HEK293 (cell line): Measurements from ENCODE around the gene CP.

Experiments used
- CTCF ChIA-PET: fragments of 350-600 bp; formaldehyde crosslinking; extraction: SDS; loops from one replicate; lab custom pipeline; 2021; ENCODE audit warnings: antibody characterized with exemption; lab: Yijun Ruan, JAX
- POLR2A ChIA-PET: fragments of 300-600 bp; formaldehyde crosslinking; extraction: SDS; loops from one replicate; lab custom pipeline; 2020; ENCODE audit warnings: antibody characterized with exemption, inconsistent platforms; lab: Yijun Ruan, JAX
- H3K27ac ChIP-seq: fragments of 200-500 bp; sonication (Bioruptor generic); 2 replicates; pipeline ENCODE4 v1.5.1; 2014; ENCODE audit warnings: low read depth, low read length, control low read depth, inconsistent platforms; ENCODE audit errors: extremely low read depth
- H3K36me3 ChIP-seq, 2 experiments: fragments of 200-500 bp in 1 of 2; sonication (Bioruptor generic) in 1 of 2; 1 replicate in 1 of 2; 2 replicates in 1 of 2; pipeline ENCODE4 v1.5.1; 2014 to 2017; ENCODE audit warnings: inconsistent platforms in 2 of 2, low read length in 2 of 2; ENCODE audit not compliant: control insufficient read depth in 2 of 2, insufficient read depth in 1 of 2
- H3K4me1 ChIP-seq: fragments of 200-500 bp; sonication (Bioruptor generic); 2 replicates; pipeline ENCODE4 v1.5.1; 2014; ENCODE audit warnings: mild to moderate bottlenecking, low read length, inconsistent platforms; ENCODE audit not compliant: control insufficient read depth, insufficient read depth
- H3K4me3 ChIP-seq: 2 replicates; pipeline ENCODE4 v1.5.1; 2011; ENCODE audit warnings: low read depth, mild to moderate bottlenecking, control low read depth, low read length, moderate library complexity
- H3K9me3 ChIP-seq: fragments of 200-500 bp; sonication (Bioruptor generic); 2 replicates; pipeline ENCODE4 v1.5.1; 2014; ENCODE audit warnings: low read depth, low read length, inconsistent platforms; ENCODE audit not compliant: control insufficient read depth, insufficient read depth
- EGR2 ChIP-seq: fragments of 450-650 bp; formaldehyde crosslinking; IDR thresholded peaks from 2 replicates; pipeline ENCODE4 v1.5.1; 2016; ENCODE audit warnings: low read depth, missing biosample characterization, missing genetic modification characterization
- HOXD13 ChIP-seq: sonication (generic); formaldehyde crosslinking; IDR thresholded peaks from 2 replicates; pipeline ENCODE4 v1.8.0; 2022; ENCODE audit warnings: missing genetic modification reagents, borderline replicate concordance
- KLF17 ChIP-seq: fragments of 450-650 bp; formaldehyde crosslinking; IDR thresholded peaks from 2 replicates; pipeline ENCODE4 v1.5.1; 2016; ENCODE audit warnings: missing biosample characterization, missing genetic modification characterization
- KLF7 ChIP-seq: fragments of 450-650 bp; formaldehyde crosslinking; IDR thresholded peaks from 2 replicates; pipeline ENCODE4 v1.5.1; 2016; ENCODE audit warnings: missing biosample characterization, missing genetic modification characterization, borderline replicate concordance
- OVOL3 ChIP-seq: fragments of 450-650 bp; formaldehyde crosslinking; IDR thresholded peaks from 2 replicates; pipeline ENCODE4 v1.5.1; 2016; ENCODE audit warnings: missing biosample characterization, missing genetic modification characterization
- PBX3 ChIP-seq: sonication (generic); formaldehyde crosslinking; IDR thresholded peaks from 2 replicates; pipeline ENCODE4 v1.8.1; 2022; ENCODE audit warnings: mild to moderate bottlenecking, moderate library complexity, missing genetic modification reagents
- SCRT2 ChIP-seq: fragments of 450-650 bp; formaldehyde crosslinking; IDR thresholded peaks from 2 replicates; pipeline ENCODE4 v1.5.1; 2016; ENCODE audit warnings: missing biosample characterization, missing genetic modification characterization
- WT1 ChIP-seq: fragments of 450-650 bp; formaldehyde crosslinking; IDR thresholded peaks from 2 replicates; pipeline ENCODE4 v1.5.1; 2016; ENCODE audit warnings: missing biosample characterization, missing genetic modification characterization
- ZBTB17 ChIP-seq: fragments of 450-650 bp; formaldehyde crosslinking; IDR thresholded peaks from 2 replicates; pipeline ENCODE4 v1.5.1; 2016; ENCODE audit warnings: missing biosample characterization, missing genetic modification characterization
- ZBTB48 ChIP-seq: fragments of 450-650 bp; formaldehyde crosslinking; IDR thresholded peaks from 2 replicates; pipeline ENCODE4 v1.5.1; 2016; ENCODE audit warnings: missing biosample characterization, missing genetic modification characterization
- ZBTB8A ChIP-seq: fragments of 450-650 bp; formaldehyde crosslinking; IDR thresholded peaks from 2 replicates; pipeline ENCODE4 v1.5.1; 2016; ENCODE audit warnings: missing biosample characterization, missing genetic modification characterization
- ZFHX2 ChIP-seq: fragments of 450-650 bp; formaldehyde crosslinking; conservative IDR thresholded peaks from 2 replicates; pipeline ENCODE4 v1.5.1; 2016; ENCODE audit warnings: missing biosample characterization, missing genetic modification characterization
- ZFP3 ChIP-seq: fragments of 450-650 bp; formaldehyde crosslinking; IDR thresholded peaks from 2 replicates; pipeline ENCODE4 v1.5.1; 2016; ENCODE audit warnings: low read depth, missing biosample characterization, missing genetic modification characterization
- ZNF169 ChIP-seq: fragments of 450-650 bp; formaldehyde crosslinking; IDR thresholded peaks from 2 replicates; pipeline ENCODE4 v1.5.1; 2016; ENCODE audit warnings: missing biosample characterization, missing genetic modification characterization
- ZNF175 ChIP-seq: fragments of 450-650 bp; formaldehyde crosslinking; IDR thresholded peaks from 2 replicates; pipeline ENCODE4 v1.5.1; 2016; ENCODE audit warnings: missing biosample characterization, missing genetic modification characterization
- ZNF214 ChIP-seq: fragments of 450-650 bp; formaldehyde crosslinking; IDR thresholded peaks from 2 replicates; pipeline ENCODE4 v1.5.1; 2017; ENCODE audit warnings: missing biosample characterization, mild to moderate bottlenecking, missing genetic modification characterization, borderline replicate concordance
- ZNF26 ChIP-seq: fragments of 450-650 bp; formaldehyde crosslinking; IDR thresholded peaks from 2 replicates; pipeline ENCODE4 v1.5.1; 2016; ENCODE audit warnings: missing biosample characterization, missing genetic modification characterization
- ZNF292 ChIP-seq: fragments of 450-650 bp; formaldehyde crosslinking; IDR thresholded peaks from 2 replicates; pipeline ENCODE4 v1.5.1; 2016; ENCODE audit warnings: low read depth, missing biosample characterization, missing genetic modification characterization, borderline replicate concordance
- ZNF302 ChIP-seq: fragments of 450-650 bp; formaldehyde crosslinking; IDR thresholded peaks from 2 replicates; pipeline ENCODE4 v1.5.1; 2016; ENCODE audit warnings: missing biosample characterization, missing genetic modification characterization, low read depth
- ZNF350 ChIP-seq: fragments of 450-650 bp; formaldehyde crosslinking; IDR thresholded peaks from 2 replicates; pipeline ENCODE4 v1.5.0; 2017; ENCODE audit warnings: missing biosample characterization, mild to moderate bottlenecking, missing genetic modification characterization
- ZNF366 ChIP-seq: fragments of 450-650 bp; formaldehyde crosslinking; conservative IDR thresholded peaks from 2 replicates; pipeline ENCODE4 v1.5.1; 2016; ENCODE audit warnings: missing biosample characterization, missing genetic modification characterization
- ZNF398 ChIP-seq: fragments of 450-650 bp; formaldehyde crosslinking; IDR thresholded peaks from 2 replicates; pipeline ENCODE4 v1.5.1; 2017; ENCODE audit warnings: missing biosample characterization, missing genetic modification characterization
- ZNF404 ChIP-seq: fragments of 450-650 bp; formaldehyde crosslinking; IDR thresholded peaks from 2 replicates; pipeline ENCODE4 v1.5.1; 2017; ENCODE audit warnings: missing biosample characterization, missing genetic modification characterization
- ZNF580 ChIP-seq: fragments of 450-650 bp; formaldehyde crosslinking; IDR thresholded peaks from 2 replicates; pipeline ENCODE4 v1.5.1; 2016; ENCODE audit warnings: missing biosample characterization, missing genetic modification characterization
- ZNF629 ChIP-seq: fragments of 450-650 bp; formaldehyde crosslinking; IDR thresholded peaks from 2 replicates; pipeline ENCODE4 v1.5.1; 2017; ENCODE audit warnings: missing biosample characterization, missing genetic modification characterization
- ZNF658 ChIP-seq: fragments of 450-650 bp; formaldehyde crosslinking; IDR thresholded peaks from 2 replicates; pipeline ENCODE4; 2016; ENCODE audit warnings: missing biosample characterization, missing genetic modification characterization
- ZNF692 ChIP-seq: fragments of 450-650 bp; formaldehyde crosslinking; IDR thresholded peaks from 2 replicates; pipeline ENCODE4 v1.5.1; 2016; ENCODE audit warnings: missing biosample characterization, missing genetic modification characterization
- ZNF785 ChIP-seq: fragments of 450-650 bp; formaldehyde crosslinking; IDR thresholded peaks from 2 replicates; pipeline ENCODE4 v1.5.1; 2016; ENCODE audit warnings: missing biosample characterization, missing genetic modification characterization
- ZNF791 ChIP-seq: fragments of 450-650 bp; formaldehyde crosslinking; IDR thresholded peaks from 2 replicates; pipeline ENCODE4 v1.5.1; 2016; ENCODE audit warnings: missing biosample characterization, missing genetic modification characterization

The CP gene

GRCh38 chr3:149181182-149181581 lies 40.4 kb downstream of the CP start (continued):
- TF ChIP-seq ZNF175 (no peak), ZNF292 (tag by site-specific recombination) (no peak), ZNF169 (tag by site-specific recombination) (no peak), OVOL3 (tag by site-specific recombination) (no peak), ZNF580 (tag by site-specific recombination) (no peak), ZNF302 (tag by site-specific recombination) (no peak), ZBTB8A (tag by site-specific recombination) (no peak)
- TF ChIP-seq, all 188 proteins: peak for 0

- no peaks in the 10 kb centered on the region for H3K9me3 ChIP-seq
- ChIA-PET CTCF (interaction anchor here (1.3 kb wide), 1 partner anchor 59 kb away, joined by 6 read pairs; no protein-coding TSS in a partner anchor), POLR2A (interaction anchor here (1.3 kb wide), 1 partner anchor 51 kb away, joined by 4 read pairs; the partner anchor contains the start of gene HPS3)
- TF ChIP-seq KLF17 (tag by site-specific recombination) (0 out of 2 replicates have a peak, but pooled peaks have one; percentile 21), EGR2 (tag by site-specific recombination) (peak; percentile 38; the same call in 1 of the 2 replicates), ZNF404 (no peak), ZFP3 (tag by site-specific recombination) (no peak), KLF7 (tag by site-specific recombination) (no peak), ZNF692 (tag by site-specific recombination) (0 out of 2 replicates have a peak, but pooled peaks have one; percentile 41), ZBTB48 (tag by site-specific recombination) (no peak), ZBTB17 (tag by site-specific recombination) (no peak), WT1 (no peak), ZFHX2 (tag by site-specific recombination) (peak; percentile 70), ZNF785 (tag by site-specific recombination) (no peak), HOXD13 (CRISPR knock-in tag) (no peak), ZNF398 (tag by site-specific recombination) (peak; percentile 74), ZNF629 (tag by site-specific recombination) (peak; percentile 81), ZNF26 (tag by site-specific recombination) (no peak), SCRT2 (tag by site-specific recombination) (peak; percentile 79), ZNF350 (tag by site-specific recombination) (no peak), ZNF214 (tag by site-specific recombination) (no peak), ZNF658 (tag by site-specific recombination) (no peak), PBX3 (CRISPR knock-in tag) (no peak), ZNF366 (tag by site-specific recombination) (peak; percentile 33; the same call in 1 of the 2 replicates), ZNF791 (no peak)
These were observed 41.5 kb downstream of the CP start for GRCh38 chr3:149180057-149180573.

More at GRCh38 chr3:149180057-149180573, 41.5 kb downstream of the CP start:
- Histone ChIP-seq H3K4me3 (no peak overlapping the region), H3K4me1 (no peaks in the 10 kb centered on the region), H3K27ac (no peak overlapping the region), H3K36me3 (no peaks in the 10 kb centered on the region)
